Heart right ventricle (tissue), 16 donors: ENCODE data around the gene IL22RA1. TPM values are rescaled to one million over a fixed set of nuclear protein-coding genes. Genes with fewer than 3 reads are reported as not detected.
A peak's percentile ranks its signal among the peaks of the same experiment; 100 is the strongest.

Experiments
- ATAC-seq, 8 donors: fragments of 200-7000 bp; cut with Tn5 transposase; one replicate each; pipeline ENCODE4 v1.9.1; 2020; ENCODE audit warnings: mild to moderate bottlenecking in 8 of 8, moderate library complexity in 8 of 8, moderate number of reproducible peaks in 1 of 8
- DNase-seq, 2 donors: peaks; one replicate each; pipeline ENCODE4 v3.0.0-alpha.2; 2020
- H3K27ac ChIP-seq, 10 donors: fragments of 200-600 bp; sonication (generic) in 2 of 10; one replicate each; pipeline versions ENCODE4 v1.5.0 to v1.8.0; 2020 to 2022; ENCODE audit warnings: mild to moderate bottlenecking in 3 of 10
- H3K27me3 ChIP-seq, 7 donors: fragments of 200-600 bp; one replicate each; pipeline ENCODE4 v1.8.0; 2021 to 2022; ENCODE audit warnings: mild to moderate bottlenecking in 2 of 7
- H3K36me3 ChIP-seq, 9 donors: fragments of 200-600 bp; sonication (generic) in 1 of 9; one replicate each; pipeline versions ENCODE4 v1.5.0 to v1.8.0; 2020 to 2022; ENCODE audit warnings: mild to moderate bottlenecking in 2 of 9
- H3K4me1 ChIP-seq, 9 donors: fragments of 200-600 bp; sonication (generic) in 1 of 9; one replicate each; pipeline versions ENCODE4 v1.5.0 to v1.8.0; 2020 to 2022; ENCODE audit warnings: mild to moderate bottlenecking in 4 of 9
- H3K4me3 ChIP-seq, 10 donors: fragments of 200-600 bp; sonication (generic) in 2 of 10; one replicate each; pipeline versions ENCODE4 v1.5.0 to v1.8.0; 2020 to 2022; ENCODE audit warnings: mild to moderate bottlenecking in 7 of 10, moderate library complexity in 2 of 10
- H3K9me3 ChIP-seq, 11 donors: fragments of 200-600 bp in 10 of 11; sonication (generic) in 2 of 11; one replicate each; pipeline versions ENCODE4 v1.5.0 to v1.8.0; 2013 to 2022; ENCODE audit warnings: mild to moderate bottlenecking in 2 of 11, control low read depth in 1 of 11, moderate library complexity in 1 of 11
- CTCF ChIP-seq, 9 donors: fragments of 200-600 bp; sonication (generic) in 2 of 9; IDR thresholded peaks; one replicate each; pipeline versions ENCODE4 v1.5.0 to v1.8.0; 2021 to 2022; ENCODE audit warnings: antibody characterized with exemption in 9 of 9, mild to moderate bottlenecking in 5 of 9, moderate library complexity in 1 of 9
- WGBS, 2 donors: extraction: QIAGEN DNeasy Blood & Tissue Kit; methylation state at CpG; one replicate each; pipeline ENCODE4 v1.1.7; 2013; ENCODE audit warnings: inconsistent platforms in 1 of 2; 5-methylcytosine and 5-hydroxymethylcytosine counted together
- intact Hi-C, 10 donors: fragments of 100-400 bp; cut with DNase I; formaldehyde crosslinking; loops; one replicate each; pipeline versions ENCODE4 v1.11.1 to v1.14.2; 2022
- polyA plus RNA-seq, 2 donors: library from polyadenylated mRNA; stranded (reverse); fragments of 200-250 nt; gene quantifications; one replicate each; pipeline ENCODE4 v1.2.3, GENCODE V29; 2013
- total RNA-seq, 10 donors: library from RNA; stranded (reverse); fragmentation: NEBNext Ultra II Directional in 3 of 10; extraction: Animal tissue kit (Norgen Biotek cat#: 25700) in 3 of 10; gene quantifications; one replicate each; pipeline versions ENCODE4 v1.2.1 to v1.2.4, GENCODE V29; 2021 to 2023
- donor health status: Arrhythmogenic right ventricular cardiomyopathy.
- donor health status: ischemic (EF 13 %, LVEDD 7.1; RV severe dilation, severe dysfunction).
- donor health status: healthy with polysubstance abuse.
- donor health status: DM: no; HTN: yes; CAD: no.
- donor health status: DM: no; HTN: no; CAD: no.
- donor health status: ischemic (EF 25% LVEDD 6.9; RV normal size, moderate dysfunction).
- donor health status: ischemic (EF 25% LVEDD 5.7; RV mildly dilated, moderate dysfunction).
- donor health status: healthy.
- donor health status: DM: yes; HTN: yes; CAD: no.
- donor health status: Ischemic cardiomyopathy.
- donor health status: ischemic (EF 35%, LVEDD 5.7; RV mildly dilated, moderate dysfunction).
- donor health status: nonischemic (EF 11% LVEDD 7.7; RV severe dilation, severe dysfunction).
- donor health status: DM: yes; HTN: yes; CAD: no.
- donor health status: PGD.
- donor health status: ischemic (EF 29% LVEDD 5.4; RV normal size, mild dysfunction).
- donor health status: nonischemic (EF 23%, LVEDD 6.1; RV moderate dilation, normal function).

The IL22RA1 gene
- total and polyA plus RNA-seq, 12 donors: 0.07 to 1.6 (median 0.29) TPM; not detected in 1

DNA sequence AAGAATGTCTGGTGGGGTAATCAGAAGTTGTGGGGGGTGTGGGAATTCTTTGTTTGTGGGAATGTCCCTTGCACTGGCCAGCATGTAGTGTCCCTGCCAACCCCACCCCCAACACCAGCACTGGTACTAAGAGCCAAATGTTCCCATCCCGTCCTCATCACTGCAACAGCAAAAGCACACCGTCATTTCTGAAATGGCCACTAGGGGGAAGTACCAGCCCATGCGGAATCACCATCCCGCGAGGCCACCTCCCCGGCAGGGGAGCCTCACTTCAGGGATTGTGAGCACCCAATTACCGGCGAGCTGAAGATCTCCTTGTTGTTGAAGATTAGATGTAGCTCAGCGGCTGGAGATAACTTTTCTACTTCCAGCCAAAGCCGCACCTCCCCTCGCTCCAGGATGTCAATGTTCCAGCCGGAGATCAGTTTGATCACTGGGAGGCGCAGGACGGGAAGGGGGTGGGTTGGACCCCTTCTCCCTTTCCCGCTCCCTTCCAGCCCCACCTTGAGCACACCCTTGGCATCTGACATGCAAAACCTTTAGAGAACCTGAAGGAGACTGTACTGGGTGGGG, 72.0 kb downstream of the IL22RA1 start:
- no peaks in the 10 kb centered on the region for H3K9me3 ChIP-seq
- no peak overlapping the region for H3K4me3 ChIP-seq
- H3K27me3 ChIP-seq: no peaks in the 10 kb centered on the region
- DNase-seq (peak; percentile 60 to 85), ATAC-seq (peak; percentile 43 to 82 (median 73))
- 9 to 10% methylated on average over 15 of the region's 15 CpGs for WGBS, 2 donors
- TF ChIP-seq CTCF (IDR thresholded peaks at IDR 0.05): peak; percentile 80 to 90 (median 88)
- peak overlapping the region in 5 of 10 donors; percentile 33 to 42 (median 37) for H3K27ac ChIP-seq
- intact Hi-C loops: loop anchor here in 9 of 10 donors (2.0 to 5.0 kb wide), 4 partner anchors 36 to 42 kb away; partner anchors contain the start of gene MYOM3 (in 7 of the 9)
- H3K4me1 ChIP-seq: peaks cover 0 to 31% (median 11%) of the 10 kb centered on the region in 9 donors
- H3K36me3 ChIP-seq: peaks cover 0 to 64% (median 0%) of the 10 kb centered on the region in 9 donors

DNA sequence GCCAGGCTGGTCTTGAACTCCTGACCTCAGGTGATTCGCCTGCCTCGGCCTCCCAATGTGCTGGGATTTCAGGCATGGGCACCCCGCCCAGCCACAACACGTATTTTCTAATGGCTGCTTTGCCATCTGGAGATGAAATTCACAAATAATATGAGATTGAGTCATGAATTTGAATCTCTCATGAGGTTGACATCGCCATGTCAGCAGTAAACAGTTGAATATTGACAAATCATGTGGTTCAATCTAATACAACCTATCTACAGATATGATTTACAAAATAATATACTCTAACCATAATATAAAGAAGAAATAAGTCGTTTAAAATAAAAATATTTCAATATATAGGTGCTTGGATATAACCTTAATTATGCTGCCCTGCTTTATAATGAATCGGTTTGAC, 73.1 kb downstream of the IL22RA1 start:
- 67 to 76% methylated on average over 7 of the region's 7 CpGs for WGBS, 2 donors
- no peaks in the 10 kb centered on the region for H3K9me3 ChIP-seq
- DNase-seq (no peak), ATAC-seq (no peak)
- H3K27ac ChIP-seq: no peak overlapping the region
- no peak overlapping the region for H3K4me3 ChIP-seq
- no peak for TF ChIP-seq CTCF (IDR thresholded peaks at IDR 0.05)
- peaks cover 0 to 65% (median 0%) of the 10 kb centered on the region in 9 donors for H3K36me3 ChIP-seq
- intact Hi-C loops: loop anchor here in 9 of 10 donors (2.0 to 5.0 kb wide), 4 partner anchors 37 to 43 kb away; partner anchors contain the start of gene MYOM3 (in 7 of the 9)
- H3K27me3 ChIP-seq: no peaks in the 10 kb centered on the region
- H3K4me1 ChIP-seq: peaks cover 0 to 31% (median 11%) of the 10 kb centered on the region in 9 donors

Other genes starting within 250 kb of the IL22RA1 start
- under 1 TPM in 1 of 10 donors, not detected in 9; 0.19 TPM for gene CNR2, start 229.8 kb downstream of the IL22RA1 start, total RNA-seq
- gene CNR2, start 229.8 kb downstream of the IL22RA1 start, polyA plus RNA-seq: under 1 TPM in 1 of 2 donors, not detected in 1; 0.01 TPM
- gene PNRC2, start 183.3 kb downstream of the IL22RA1 start, total RNA-seq: 100 to 1,000 TPM in 5 of 10 donors, 10 to 100 TPM in 5; 65.1 to 129 (median 93.8) TPM
- 10 to 100 TPM; 58.4 to 60.6 TPM for gene PNRC2, start 183.3 kb downstream of the IL22RA1 start, polyA plus RNA-seq
- 10 to 100 TPM; 40.7 to 65.8 (median 52.8) TPM for gene SRSF10, start 162.8 kb downstream of the IL22RA1 start, total RNA-seq
- 10 to 100 TPM; 32.9 to 70.2 TPM for gene SRSF10, start 162.8 kb downstream of the IL22RA1 start, polyA plus RNA-seq
- gene MYOM3, start 31.0 kb downstream of the IL22RA1 start, total RNA-seq: 100 to 1,000 TPM; 285 to 428 (median 328) TPM
- gene MYOM3, start 31.0 kb downstream of the IL22RA1 start, polyA plus RNA-seq: 100 to 1,000 TPM in 1 of 2 donors, 10 to 100 TPM in 1; 85.3 to 293 TPM
- 1 to 10 TPM; 2.0 to 3.7 (median 2.6) TPM for gene IFNLR1, start 44.1 kb upstream of the IL22RA1 start, total RNA-seq
- gene IFNLR1, start 44.1 kb upstream of the IL22RA1 start, polyA plus RNA-seq: 1 to 10 TPM in 1 of 2 donors, under 1 TPM in 1; 0.51 to 1.2 TPM
- not detected for gene GRHL3, start 176.2 kb upstream of the IL22RA1 start, total RNA-seq
- under 1 TPM in 1 of 2 donors, not detected in 1; 0.03 TPM for gene GRHL3, start 176.2 kb upstream of the IL22RA1 start, polyA plus RNA-seq